HUDEP-2 (cell line): ENCODE measurements around the gene MATK.

ENCODE experiments used
- DNase-seq, 76 experiments: peaks; one replicate each; lab custom pipeline; 2025; ENCODE audit not compliant: unreplicated experiment in 76 of 76; lab: John Stamatoyannopoulos, UW

MATK gene

GRCh38 chr19:3792114-3792513 is 5.9 kb upstream of the MATK start:
- no peak for DNase-seq

GRCh38 chr19:3790941-3791340 is 4.8 kb upstream of the MATK start:
- no peak for DNase-seq

- DNase-seq, result no peak
Measured at GRCh38 chr19:3790209-3790734, 4.1 kb upstream of the MATK start.

GRCh38 chr19:3788996-3789778 is 3.0 kb upstream of the MATK start:
- no peak for DNase-seq

GRCh38 chr19:3785451-3785937 is 687 bp downstream of the MATK start:
- no peak for DNase-seq

- no peak for DNase-seq
Measured at GRCh38 chr19:3784607-3785450, 1.4 kb downstream of the MATK start.

GRCh38 chr19:3783660-3784584 is 2.3 kb downstream of the MATK start:
- DNase-seq, result peak in 20 of 76 experiments; percentile 7 to 50 (median 24)

- no peak for DNase-seq
Measured at GRCh38 chr19:3782903-3783302, 3.3 kb downstream of the MATK start.

- no peak for DNase-seq
Measured at GRCh38 chr19:3782330-3782729, 3.9 kb downstream of the MATK start.

GRCh38 chr19:3781603-3782002 is 4.6 kb downstream of the MATK start:
- no peak for DNase-seq

- no peak for DNase-seq
Measured at GRCh38 chr19:3780786-3781304, 5.3 kb downstream of the MATK start.

GRCh38 chr19:3778899-3779723 is 7.1 kb downstream of the MATK start:
- no peak for DNase-seq

GRCh38 chr19:3778104-3778867 is 7.9 kb downstream of the MATK start:
- no peak for DNase-seq

GRCh38 chr19:3776479-3777040 is 9.6 kb downstream of the MATK start:
- no peak for DNase-seq

- no peak for DNase-seq
Measured at GRCh38 chr19:3775831-3776230, 10.3 kb downstream of the MATK start.

GRCh38 chr19:3775374-3775711 is 10.8 kb downstream of the MATK start:
- DNase-seq, result no peak

GRCh38 chr19:3774621-3775373 is 11.4 kb downstream of the MATK start:
- DNase-seq, result no peak
